HFFc6 (cell line): ENCODE measurements around the gene RRAGB. TPM values are rescaled to one million over a fixed set of nuclear protein-coding genes. Genes with fewer than 3 reads are reported as not detected.

Experiments used
- DNase-seq: peaks from one replicate; pipeline ENCODE4 v3.0.0-alpha.2; 2018
- H3K27ac Mint-ChIP-seq: 2 replicates; pipeline ENCODE4 v1.8.0; 2020; ENCODE audit warnings: mild to moderate bottlenecking, mixed read lengths
- H3K27me3 Mint-ChIP-seq: 2 replicates; pipeline ENCODE4 v1.8.0; 2021; ENCODE audit warnings: mild to moderate bottlenecking, moderate library complexity, mixed read lengths; ENCODE audit not compliant: insufficient read depth
- H3K36me3 Mint-ChIP-seq: 2 replicates; pipeline ENCODE4 v1.8.0; 2021; ENCODE audit warnings: low read depth, mixed read lengths
- H3K4me1 Mint-ChIP-seq: 2 replicates; pipeline ENCODE4 v1.8.0; 2020; ENCODE audit warnings: low read depth, mixed read lengths
- H3K4me3 Mint-ChIP-seq: 2 replicates; pipeline ENCODE4 v1.8.0; 2020; ENCODE audit warnings: mild to moderate bottlenecking, moderate library complexity, mixed read lengths
- H3K9me3 Mint-ChIP-seq: 2 replicates; pipeline ENCODE4 v1.8.0; 2020; ENCODE audit warnings: mild to moderate bottlenecking, mixed read lengths
- CTCF ChIP-seq: fragments of 200-600 bp; sonication (generic); IDR thresholded peaks from 2 replicates; pipeline ENCODE4 v1.5.0; 2021; ENCODE audit warnings: antibody characterized with exemption, mild to moderate bottlenecking
- total RNA-seq, 6 experiments: library from RNA; stranded (reverse); fragmentation: NEBNext Ultra II Directional; extraction: Animal tissue kit (Norgen Biotek cat#: 25700); gene quantifications; 2 replicates in 1 of 6; 3 replicates in 5 of 6; pipeline ENCODE4 v1.2.3, GENCODE V29; 2021

The RRAGB gene
- total RNA-seq, 6 experiments from 2014 or later, result 10.9 to 17.2 (median 12.7) TPM

- Mint-ChIP-seq H3K4me1 (peaks cover 24% of the 10 kb centered on the region), H3K27ac (no peak overlapping the region), H3K4me3 (no peak overlapping the region), H3K27me3 (peaks cover 2% of the 10 kb centered on the region), H3K9me3 (no peaks in the 10 kb centered on the region), H3K36me3 (peaks cover 5% of the 10 kb centered on the region; the same call in 1 of the 2 replicates)
- no peak for DNase-seq
- TF ChIP-seq CTCF, result no peak
These were observed 78.9 kb downstream of the RRAGB start for GRCh38 chrX:55796496-55796895.

GRCh38 chrX:55801811-55802210, 84.3 kb downstream of the RRAGB start:
- H3K27ac Mint-ChIP-seq, result no peak overlapping the region
- H3K9me3 Mint-ChIP-seq, result no peaks in the 10 kb centered on the region
- no peaks in the 10 kb centered on the region for H3K27me3 Mint-ChIP-seq
- H3K4me3 Mint-ChIP-seq, result no peak overlapping the region
- no peak for DNase-seq
- H3K4me1 Mint-ChIP-seq, result no peaks in the 10 kb centered on the region
- H3K36me3 Mint-ChIP-seq, result no peaks in the 10 kb centered on the region
- TF ChIP-seq CTCF, result no peak

Other genes starting within 250 kb of the RRAGB start
- gene USP51, start 227.9 kb upstream of the RRAGB start, total RNA-seq, result 1 to 10 TPM in 3 of 6 experiments, under 1 TPM in 3; 0.73 to 1.2 (median 1.0) TPM
- gene FOXR2, start 94.3 kb upstream of the RRAGB start, total RNA-seq, result not detected